Ovary (tissue), 9 donors: ENCODE measurements around the gene WIF1. TPM values are rescaled to one million over a fixed set of nuclear protein-coding genes. Genes with fewer than 3 reads are reported as not detected.

Experiments used
- DNase-seq, 5 donors: peaks; one replicate each; pipeline ENCODE4 v3.0.0-alpha.2; 2019 to 2020
- H3K27ac ChIP-seq, 2 donors: fragments of 200-600 bp; one replicate each; pipeline versions ENCODE4 v1.5.1 to v1.8.0; 2019 to 2022
- H3K27me3 ChIP-seq: fragments of 200-600 bp; one replicate; pipeline ENCODE4 v1.8.0; 2022
- H3K36me3 ChIP-seq: fragments of 200-600 bp; sonication (generic); one replicate; pipeline ENCODE4 v1.5.1; 2019
- H3K4me1 ChIP-seq: one replicate; pipeline ENCODE4 v1.8.1; 2013; ENCODE audit warnings: mild to moderate bottlenecking, moderate library complexity; ENCODE audit not compliant: insufficient read depth
- H3K4me3 ChIP-seq: fragments of 200-600 bp; sonication (generic); one replicate; pipeline ENCODE4 v1.5.1; 2017
- H3K9me3 ChIP-seq, 2 donors: fragments of 200-600 bp in 1 of 2; sonication (generic) in 1 of 2; one replicate each; pipeline versions ENCODE4 v1.5.1 to v1.8.1; 2013 to 2019; ENCODE audit warnings: mild to moderate bottlenecking in 1 of 2, moderate library complexity in 1 of 2
- CTCF ChIP-seq, 3 donors: fragments of 450-650 bp in 2 of 3; fragments of 200-600 bp in 1 of 3; IDR thresholded peaks; one replicate each; pipeline versions ENCODE4 v1.5.1 to v1.8.0; 2016 to 2022; ENCODE audit warnings: antibody characterized with exemption in 3 of 3, mild to moderate bottlenecking in 1 of 3
- EP300 ChIP-seq: sonication (generic); formaldehyde crosslinking; IDR thresholded peaks from one replicate; pipeline ENCODE4 v1.6.1; 2017; ENCODE audit warnings: antibody characterized with exemption
- POLR2A ChIP-seq: fragments of 450-650 bp; IDR thresholded peaks from one replicate; pipeline ENCODE4 v1.6.1; 2017; ENCODE audit warnings: antibody characterized with exemption, mild to moderate bottlenecking, moderate library complexity
- WGBS, 3 donors: extraction: QIAGEN DNeasy Blood & Tissue Kit in 1 of 3; methylation state at CpG; one replicate each; pipeline versions ENCODE4 v1.1.5 to v1.1.7; 2013 to 2017; 5-methylcytosine and 5-hydroxymethylcytosine counted together
- intact Hi-C, 4 donors: fragments of 100-400 bp; cut with DNase I; formaldehyde crosslinking; loops; one replicate each; pipeline versions ENCODE4 v1.11.0 to v1.15.1; 2022 to 2023
- polyA plus RNA-seq, 2 donors: library from polyadenylated mRNA; stranded (reverse); fragments of 200-250 nt in 1 of 2; fragments of 350-450 nt in 1 of 2; fragmentation: Illumina TruSeq in 1 of 2; extraction: RNeasy Lipid Tissue Mini Kit (QIAGEN cat#74804) in 1 of 2; gene quantifications; one replicate each; pipeline ENCODE4 v1.2.3, GENCODE V29; 2013 to 2014
- total RNA-seq, 7 donors: library from RNA; depleted of rRNA in 2 of 7; stranded (reverse); fragments of >200 nt in 2 of 7; fragmentation: NEBNext Ultra II Directional in 3 of 7; extraction: Animal tissue kit (Norgen Biotek cat#: 25700) in 3 of 7; gene quantifications; one replicate each; pipeline versions ENCODE4 v1.1.0 to v1.2.4, GENCODE V29; 2016 to 2023
- donor health status: DM: no; HTN: no; CAD: no; lungs with moderate emphysema.
- donor health status: DM: no; HTN: no; CAD: no.
- donor health status: Bipolar disorder and iron deficiency.
- donor health status: DM: yes; HTN: yes; CAD: no.
- donor health status: DM: no; HTN: no; CAD: no.
- donor health status: DM: yes; HTN: yes; CAD: no.

The WIF1 gene
- total and polyA plus RNA-seq, 9 donors = 0.11 to 6.7 (median 2.0) TPM; not detected in 4

GRCh38 chr12:65113621-65114035, 7.5 kb downstream of the WIF1 start:
- Histone ChIP-seq H3K27me3 (no peaks in the 10 kb centered on the region), H3K9me3 (no peaks in the 10 kb centered on the region), H3K36me3 (no peaks in the 10 kb centered on the region), H3K4me1 (no peaks in the 10 kb centered on the region), H3K27ac (no peak overlapping the region), H3K4me3 (no peak overlapping the region)
- 6 to 26% (median 12%) methylated on average over 1 of the region's 1 CpG for WGBS, 3 donors
- DNase-seq = no peak
- intact Hi-C loops = no loop called here
- TF ChIP-seq EP300 = no peak
- TF ChIP-seq CTCF (IDR thresholded peaks at IDR 0.05) = no peak
- no peak for TF ChIP-seq POLR2A

- DNase-seq = no peak
- Histone ChIP-seq H3K27ac (no peak overlapping the region), H3K4me1 (no peaks in the 10 kb centered on the region), H3K9me3 (no peaks in the 10 kb centered on the region), H3K36me3 (no peaks in the 10 kb centered on the region), H3K27me3 (no peaks in the 10 kb centered on the region), H3K4me3 (no peak overlapping the region)
- TF ChIP-seq CTCF (IDR thresholded peaks at IDR 0.05) (no peak), POLR2A (no peak), EP300 (no peak)
- intact Hi-C loops = no loop called here
Measured at GRCh38 chr12:65106948-65107347, 14.2 kb downstream of the WIF1 start.

- no peak overlapping the region for H3K4me3 ChIP-seq
- TF ChIP-seq POLR2A (no peak), EP300 (no peak), CTCF (IDR thresholded peaks at IDR 0.05) (no peak)
- no peaks in the 10 kb centered on the region for H3K9me3 ChIP-seq
- H3K4me1 ChIP-seq = no peaks in the 10 kb centered on the region
- WGBS, 3 donors = 73 to 80% (median 75%) methylated on average over 3 of the region's 3 CpGs
- DNase-seq = no peak
- H3K27me3 ChIP-seq = no peaks in the 10 kb centered on the region
- H3K27ac ChIP-seq = no peak overlapping the region
- intact Hi-C loops = no loop called here
- no peaks in the 10 kb centered on the region for H3K36me3 ChIP-seq
Measured at GRCh38 chr12:65100140-65100539, 21.0 kb downstream of the WIF1 start.

- Histone ChIP-seq H3K4me1 (no peaks in the 10 kb centered on the region), H3K27me3 (no peaks in the 10 kb centered on the region), H3K4me3 (no peak overlapping the region), H3K9me3 (no peaks in the 10 kb centered on the region), H3K36me3 (no peaks in the 10 kb centered on the region), H3K27ac (no peak overlapping the region)
- WGBS, 3 donors = 78 to 90% (median 82%) methylated on average over 3 of the region's 3 CpGs
- intact Hi-C loops = no loop called here
- TF ChIP-seq CTCF (IDR thresholded peaks at IDR 0.05) = no peak
- no peak for TF ChIP-seq POLR2A
- no peak for TF ChIP-seq EP300
- DNase-seq = no peak
Measured at GRCh38 chr12:65099182-65099581, 21.9 kb downstream of the WIF1 start.

GRCh38 chr12:65098364-65098763, 22.7 kb downstream of the WIF1 start:
- WGBS, 3 donors = 80 to 87% (median 87%) methylated on average over 3 of the region's 3 CpGs
- H3K4me3 ChIP-seq = no peak overlapping the region
- H3K9me3 ChIP-seq = no peaks in the 10 kb centered on the region
- no peaks in the 10 kb centered on the region for H3K4me1 ChIP-seq
- no peak overlapping the region for H3K27ac ChIP-seq
- no peak for DNase-seq
- intact Hi-C loops = no loop called here
- H3K36me3 ChIP-seq = no peaks in the 10 kb centered on the region
- H3K27me3 ChIP-seq = no peaks in the 10 kb centered on the region
- TF ChIP-seq EP300 (no peak), CTCF (IDR thresholded peaks at IDR 0.05) (no peak), POLR2A (no peak)
